HG03025 (cell line): Measurements from ENCODE around the gene TMPRSS2.

Source experiments
- ATAC-seq: cut with Tn5 transposase; IDR thresholded peaks from one replicate; pipeline ENCODE4 v1.9.1; 2021; ENCODE audit warnings: mild to moderate bottlenecking, moderate library complexity; ENCODE audit not compliant: unreplicated experiment, low FRiP score

The TMPRSS2 gene

DNA sequence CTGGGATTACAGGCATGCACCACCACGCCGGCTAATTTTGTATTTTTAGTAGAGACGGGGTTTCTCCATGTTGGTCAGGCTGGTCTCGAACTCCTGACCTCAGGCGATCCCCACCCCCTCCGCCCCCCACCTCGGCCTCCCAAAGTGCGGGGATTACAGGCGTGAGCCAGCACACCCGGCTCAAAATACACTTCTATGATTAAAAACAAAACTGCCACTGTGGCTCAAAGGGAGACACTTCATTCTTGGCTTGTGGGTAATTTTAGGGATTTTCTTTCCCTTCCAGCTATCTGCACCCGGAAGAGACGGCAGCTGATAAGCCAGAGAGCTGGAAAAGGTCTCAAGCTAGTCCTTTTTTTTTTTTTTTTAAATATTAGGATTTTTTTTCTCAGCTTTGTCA, 24.5 kb downstream of the TMPRSS2 start:
- no peak for ATAC-seq

DNA sequence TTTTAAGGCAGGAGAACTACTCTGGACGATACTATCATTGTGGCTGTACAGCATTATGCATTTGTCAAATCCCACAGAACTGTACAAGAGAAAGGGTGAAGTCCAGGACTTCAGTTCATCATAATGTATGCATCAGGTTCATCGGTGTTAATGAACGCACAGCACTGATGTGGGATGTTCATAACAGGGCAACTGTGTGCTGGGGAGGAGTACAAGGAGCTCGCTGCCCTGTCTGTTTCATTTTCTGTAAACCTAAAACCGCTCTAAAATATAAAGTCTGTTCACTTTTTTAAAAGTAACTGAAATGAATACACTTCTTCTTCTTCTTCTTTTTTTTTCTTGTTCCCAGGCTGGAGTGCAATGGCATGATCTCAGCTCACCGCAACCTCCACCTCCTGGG, 25.0 kb downstream of the TMPRSS2 start:
- no peak for ATAC-seq

DNA sequence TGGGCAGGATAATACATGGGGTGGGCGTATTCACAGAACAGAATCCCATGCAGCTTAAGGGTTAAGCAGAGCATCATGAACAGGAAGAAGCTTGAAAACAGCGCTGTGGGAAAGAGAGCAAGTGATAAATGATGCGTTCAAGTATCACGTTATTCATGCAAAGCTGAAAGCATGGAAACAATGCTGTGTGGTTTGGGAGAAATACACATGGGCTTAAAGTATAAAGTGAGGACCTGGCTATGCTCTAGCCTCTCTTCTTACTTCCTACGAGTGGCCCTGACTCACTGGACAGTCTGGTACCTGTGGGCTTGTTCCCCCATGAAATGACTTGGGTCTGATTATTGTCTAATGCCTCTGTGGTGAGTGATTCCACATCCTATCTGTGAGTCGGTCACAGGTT, 25.7 kb downstream of the TMPRSS2 start:
- no peak for ATAC-seq

DNA sequence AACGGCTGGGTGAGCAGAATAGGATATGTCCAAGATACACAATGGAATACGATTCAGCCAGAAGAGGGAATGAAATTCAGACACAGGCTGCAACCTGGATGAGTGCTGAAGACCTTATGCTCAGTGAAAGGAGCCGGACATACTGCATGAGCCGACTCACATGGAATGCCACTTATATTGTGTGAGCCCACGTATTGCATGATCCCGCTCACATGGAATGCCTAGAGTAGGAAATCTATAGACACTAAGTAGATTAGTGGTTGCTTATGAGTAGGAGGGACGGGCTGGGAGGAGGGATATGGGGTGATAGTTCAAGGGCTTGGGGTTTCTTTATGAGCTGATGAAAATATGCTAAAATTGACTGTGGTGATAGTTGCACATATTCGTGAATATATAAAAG, 26.8 kb downstream of the TMPRSS2 start:
- no peak for ATAC-seq

DNA sequence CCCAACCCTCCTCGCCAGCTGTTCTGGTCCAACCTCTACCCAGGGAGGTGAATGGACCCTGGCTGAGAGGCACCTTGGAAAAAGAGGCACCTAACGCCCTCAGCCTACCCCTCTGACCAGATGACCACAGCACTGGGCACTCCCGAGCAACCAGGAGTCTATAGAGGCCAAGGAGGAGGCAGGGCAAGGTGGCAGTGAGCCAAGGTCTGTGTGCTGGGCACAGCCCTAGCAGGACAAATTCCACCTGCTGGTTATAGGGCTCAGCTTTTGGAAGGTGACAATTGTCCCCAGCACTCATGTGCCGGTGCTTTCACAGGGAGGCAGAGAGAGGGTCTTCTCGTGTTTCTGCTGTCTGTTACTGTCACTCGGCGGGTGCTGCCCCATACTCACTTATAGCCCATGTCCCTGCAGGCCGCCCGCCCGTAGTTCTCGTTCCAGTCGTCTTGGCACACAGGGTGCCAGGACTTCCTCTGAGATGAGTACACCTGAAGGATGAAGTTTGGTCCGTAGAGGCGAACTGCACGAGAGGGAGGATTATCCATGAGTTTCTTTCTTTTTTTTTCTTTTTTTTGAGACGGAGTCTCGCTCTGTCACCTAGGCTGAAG, 27.8 kb downstream of the TMPRSS2 start:
- ATAC-seq, result no peak

DNA sequence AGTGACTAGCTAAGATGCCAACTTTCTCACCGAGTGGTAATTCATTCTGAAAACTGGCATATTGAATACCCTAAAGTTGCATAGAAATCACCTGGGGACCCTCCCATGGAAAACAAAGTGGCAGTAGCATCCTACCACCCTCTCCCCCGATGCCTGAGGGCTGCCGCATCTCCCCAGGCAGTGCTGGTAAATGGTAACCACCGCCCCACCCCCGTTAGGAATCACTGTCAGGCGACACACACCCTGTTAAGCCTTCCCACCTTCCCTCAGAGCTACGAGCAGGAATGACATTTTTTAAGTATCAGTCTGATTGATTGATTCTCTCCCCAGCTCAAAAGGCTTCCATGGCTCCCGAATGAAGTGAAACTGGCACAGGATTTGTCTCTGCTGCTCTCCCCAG, 28.3 kb downstream of the TMPRSS2 start:
- no peak for ATAC-seq

DNA sequence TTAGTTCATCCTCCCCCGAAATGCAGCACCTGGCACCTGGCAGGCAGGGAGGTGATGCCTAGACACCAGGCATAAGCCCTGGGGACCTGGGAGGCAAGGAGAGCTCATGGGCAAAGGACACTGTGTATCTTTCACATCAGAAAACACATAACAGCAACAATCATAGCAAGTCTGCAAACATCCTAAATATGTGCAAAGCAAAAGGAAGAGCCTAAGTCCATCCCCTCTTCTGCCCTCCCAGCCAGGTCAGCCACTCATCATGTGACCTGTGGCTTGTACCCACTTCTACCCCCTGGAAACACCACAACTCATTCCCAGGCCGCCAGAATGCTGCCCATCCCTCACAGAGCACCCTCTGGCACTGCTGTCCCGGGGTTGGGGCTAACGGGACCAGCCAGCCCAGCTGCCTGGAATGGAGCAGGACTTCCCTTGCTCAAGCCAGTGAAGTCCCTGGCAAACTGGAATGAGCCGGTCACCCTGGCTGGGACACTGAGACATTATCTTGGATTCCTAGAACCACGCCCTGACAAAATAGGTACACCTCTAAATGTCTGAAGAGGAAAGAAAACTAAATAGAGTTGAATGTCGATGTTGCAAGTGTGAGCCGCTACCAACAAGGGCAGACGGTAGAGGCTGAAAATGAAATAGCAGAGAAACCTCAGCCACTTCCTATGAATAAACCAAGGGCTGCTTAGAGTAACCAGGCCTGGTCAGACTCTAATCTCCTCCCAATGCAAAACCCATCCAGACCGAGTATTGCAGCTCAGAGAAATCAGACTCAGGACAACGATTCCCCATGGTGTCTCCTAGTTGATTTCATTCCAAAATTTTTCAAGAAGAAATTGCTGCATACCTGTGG, 29.4 kb downstream of the TMPRSS2 start:
- ATAC-seq, result no peak

DNA sequence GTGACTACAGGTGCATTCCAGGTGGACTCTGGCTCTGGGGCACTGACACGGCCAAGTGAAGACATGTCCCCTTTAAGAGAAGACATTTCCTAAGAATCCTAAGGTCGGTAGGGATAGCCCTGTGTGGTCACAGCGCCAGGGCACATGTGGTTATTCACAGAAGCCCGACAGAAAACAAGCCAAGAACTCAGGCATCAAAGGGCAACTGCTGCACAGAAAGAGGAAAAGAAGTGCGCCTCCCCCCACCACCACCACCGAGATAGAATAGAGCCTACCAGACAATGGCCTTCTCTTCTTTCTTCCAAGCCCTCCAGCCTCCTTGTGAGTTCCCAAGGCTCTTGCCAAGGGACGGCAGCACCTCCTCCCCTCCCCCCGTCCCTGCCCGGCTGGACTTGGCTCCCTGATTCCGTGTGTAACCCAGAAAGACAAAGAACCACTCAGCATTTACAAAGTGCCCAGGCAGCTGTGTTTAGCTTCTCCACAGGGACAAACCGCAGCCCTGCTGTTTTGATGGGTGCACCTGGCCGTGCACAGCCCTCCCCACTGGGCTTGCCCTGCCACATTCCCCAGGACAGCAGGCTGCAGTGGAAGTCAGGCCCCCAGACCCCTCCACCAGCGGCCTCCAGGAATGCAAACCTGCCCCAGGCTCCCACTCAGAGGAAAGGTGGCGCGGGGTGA, 30.2 kb downstream of the TMPRSS2 start:
- ATAC-seq, result no peak

DNA sequence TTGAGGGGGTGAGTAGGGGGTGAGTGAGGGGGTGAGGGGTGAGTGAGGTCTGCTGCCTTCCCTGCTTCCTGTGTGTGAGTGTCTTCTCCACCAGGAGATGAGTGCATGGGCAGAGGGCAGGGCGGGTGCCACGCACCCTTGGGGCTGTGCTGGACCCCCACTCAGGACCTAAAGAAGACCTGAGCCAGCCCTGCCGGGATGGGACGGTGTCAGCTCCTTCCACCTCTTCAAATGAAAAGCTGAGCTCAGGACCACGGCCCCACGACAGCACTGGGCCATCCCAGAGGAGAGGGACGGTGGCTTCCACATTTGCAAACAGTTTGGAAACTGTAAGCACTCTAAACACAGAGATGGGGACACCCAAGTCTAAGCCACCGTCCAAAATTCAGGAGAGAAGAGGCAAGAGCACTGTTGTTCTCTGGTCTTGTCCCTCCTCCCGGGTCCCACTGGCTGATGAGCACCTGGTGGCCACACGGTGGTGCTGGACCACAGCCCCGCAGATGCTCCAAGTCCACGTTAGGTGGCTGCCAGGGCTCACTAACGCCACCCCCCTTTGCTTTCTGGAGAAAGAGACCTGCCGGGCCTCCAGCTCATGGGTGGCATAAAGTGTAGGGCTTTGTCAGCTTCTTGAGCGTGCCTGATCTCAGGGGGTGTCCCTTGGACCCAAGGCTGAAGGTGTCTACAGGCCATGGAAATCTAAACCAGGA, 32.1 kb downstream of the TMPRSS2 start:
- no peak for ATAC-seq

DNA sequence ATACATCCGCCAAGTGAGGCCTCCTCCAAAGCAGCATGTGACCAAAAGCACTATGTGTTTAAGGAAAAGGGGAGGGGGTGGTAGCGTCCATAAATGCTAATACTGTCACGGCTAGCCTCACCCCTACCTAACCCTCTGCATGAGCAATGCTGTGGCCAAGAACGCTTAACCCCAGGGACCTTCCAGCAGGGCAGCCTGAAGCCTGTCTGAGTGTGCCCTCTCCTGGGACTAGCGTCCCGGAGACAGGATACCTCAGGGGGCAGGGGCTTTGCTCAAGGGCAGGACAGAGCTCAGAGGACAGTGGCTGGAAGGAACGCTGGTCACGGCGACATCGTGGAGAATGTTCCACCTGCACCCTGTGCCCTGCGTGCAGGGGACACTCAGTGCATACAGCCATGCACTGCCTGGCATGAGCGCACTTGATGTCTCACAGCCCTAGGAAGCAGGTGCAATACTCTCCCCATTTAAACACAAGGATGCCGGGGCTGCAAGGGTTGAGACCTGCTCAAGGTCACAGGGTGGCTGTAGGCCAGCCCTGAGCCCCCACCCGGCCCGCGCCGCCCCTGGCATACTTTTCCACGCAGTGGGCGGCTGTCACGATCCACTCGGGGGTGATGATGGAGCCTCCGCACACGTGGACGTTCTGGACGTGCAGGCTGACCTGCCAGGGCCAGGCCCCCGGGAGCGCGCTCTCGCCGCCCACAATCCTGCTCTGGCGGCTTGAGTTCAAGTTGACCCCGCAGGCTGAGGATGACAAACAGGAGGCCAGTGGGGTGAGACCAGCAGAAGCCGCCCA, 35.0 kb downstream of the TMPRSS2 start:
- no peak for ATAC-seq

DNA sequence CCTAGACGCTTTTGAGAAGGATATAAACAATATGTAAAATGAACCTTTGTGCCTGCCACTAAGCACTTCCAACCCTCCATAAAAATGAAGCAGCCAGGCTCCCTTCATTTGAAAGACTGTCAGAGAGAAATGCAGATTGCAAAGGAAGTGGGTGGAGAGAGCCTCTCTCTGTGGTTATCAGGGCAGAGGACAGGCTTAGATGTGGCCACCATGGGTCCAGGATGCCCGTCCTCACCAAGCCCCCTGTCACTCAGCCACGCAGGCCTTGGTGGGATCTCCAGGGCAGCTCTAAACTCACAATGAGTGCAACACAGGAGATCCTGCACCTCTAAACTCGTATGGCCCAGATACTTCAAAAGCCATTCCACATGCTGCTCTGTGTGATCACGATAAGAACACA, 37.9 kb downstream of the TMPRSS2 start:
- no peak for ATAC-seq

DNA sequence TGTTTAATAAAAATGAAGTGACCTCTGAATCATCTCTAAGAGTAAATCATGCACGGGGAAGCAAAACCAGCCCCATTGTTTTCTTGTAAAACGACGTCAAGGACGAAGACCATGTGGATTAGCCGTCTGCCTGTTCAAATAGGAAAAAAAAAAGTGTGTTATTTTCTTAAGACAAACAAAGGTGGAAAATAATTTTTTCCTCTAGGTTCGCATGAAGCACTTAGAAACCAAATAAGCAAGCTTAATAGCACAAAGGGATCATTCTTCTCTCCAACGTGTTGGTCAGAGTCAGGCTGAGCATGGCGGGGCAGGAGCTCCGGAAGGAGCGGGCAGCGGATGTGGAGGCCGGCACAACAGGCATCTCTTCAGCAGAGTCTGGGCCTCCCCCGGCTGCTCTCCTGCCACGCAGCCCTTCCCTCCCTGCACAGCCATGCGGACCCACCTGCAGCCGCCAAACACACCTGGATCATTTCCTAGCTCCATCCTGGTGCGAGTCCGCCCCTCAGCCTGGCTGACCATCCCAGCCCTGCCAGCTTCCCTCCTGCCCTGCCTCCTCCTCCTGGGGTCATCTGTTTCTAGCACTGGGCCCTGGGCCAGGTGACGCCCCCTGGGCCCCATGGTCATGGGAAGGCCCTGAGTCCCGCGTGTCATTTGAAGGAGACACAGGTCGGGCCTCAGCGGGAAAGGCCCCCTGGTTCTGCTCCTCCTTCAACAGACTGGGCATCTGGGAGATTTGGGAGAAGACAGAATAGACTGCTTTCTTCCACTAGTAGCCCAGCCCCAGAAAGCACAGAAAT, 41.7 kb downstream of the TMPRSS2 start:
- ATAC-seq, result no peak

DNA sequence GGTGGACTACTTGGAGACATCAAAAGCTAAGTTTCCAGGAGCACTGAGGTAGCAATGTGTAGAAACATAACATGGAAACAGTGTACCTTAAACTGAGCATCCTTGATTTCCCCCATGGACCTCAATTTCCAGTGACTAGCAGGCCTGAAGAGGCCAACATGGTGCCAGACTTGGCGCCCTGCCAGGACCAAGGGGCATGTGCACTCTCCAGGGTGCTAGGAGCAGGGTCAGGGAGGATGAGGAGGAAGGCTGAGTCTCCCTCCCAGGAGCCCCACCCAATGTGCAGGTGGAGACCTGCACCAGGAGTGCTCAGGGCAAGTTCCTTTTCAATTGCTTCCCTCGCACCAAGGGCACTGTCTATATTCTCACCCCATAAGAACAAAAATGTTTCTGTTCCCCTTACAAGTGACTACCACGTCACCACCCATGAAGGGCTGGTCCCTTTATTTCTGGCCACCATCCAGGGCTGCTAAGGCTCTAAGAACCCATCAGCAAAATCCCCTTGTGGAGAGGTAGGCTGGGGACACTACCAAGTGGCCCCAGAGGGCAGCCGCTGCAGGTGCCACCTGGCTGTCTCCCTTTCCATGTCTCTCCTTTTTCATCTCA, 42.7 kb downstream of the TMPRSS2 start:
- ATAC-seq, result no peak

DNA sequence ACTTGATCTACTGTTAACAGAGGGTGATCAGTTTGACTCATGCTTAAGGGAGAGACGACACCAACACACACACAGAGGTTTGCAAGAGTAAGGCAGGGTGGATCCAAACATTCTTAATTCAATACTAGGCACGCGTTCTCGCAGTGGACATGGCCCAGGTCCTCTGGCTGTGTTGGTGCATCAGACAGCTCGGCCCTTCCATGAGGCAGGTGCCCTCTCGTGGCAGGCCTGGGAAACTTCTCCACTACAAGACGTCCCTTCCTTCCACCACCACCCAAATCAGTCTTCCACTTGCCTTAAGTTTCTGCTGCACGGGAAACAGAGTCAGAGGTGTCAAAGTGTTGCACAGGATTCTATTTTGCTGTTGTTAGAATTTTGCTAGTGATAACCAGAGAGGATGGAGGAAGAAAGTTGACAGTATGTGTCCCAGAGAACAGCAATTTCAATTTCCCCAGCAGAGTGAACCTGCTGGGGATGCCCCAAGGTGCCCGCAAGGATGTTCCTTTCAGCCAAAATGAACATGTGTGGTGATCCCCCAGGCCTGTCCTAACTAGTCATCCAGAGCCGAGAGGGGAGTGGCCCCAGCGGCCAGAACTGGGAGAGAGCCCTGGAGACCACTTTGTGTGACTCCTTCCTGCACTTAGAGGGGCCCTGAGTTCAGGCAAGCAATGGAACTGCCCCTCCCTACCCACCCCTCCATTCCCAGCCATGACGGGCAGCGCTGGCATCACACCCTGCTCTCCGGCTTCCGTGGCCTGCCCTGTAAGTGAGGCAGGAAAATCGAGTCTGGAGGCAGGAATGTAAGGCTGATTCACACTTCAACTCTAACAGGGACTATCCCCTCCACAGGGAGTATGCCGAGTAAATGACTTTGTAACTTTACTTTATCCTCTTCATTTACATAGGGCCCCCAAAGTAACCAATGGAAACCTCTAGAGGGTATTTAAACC, 47.1 kb downstream of the TMPRSS2 start:
- ATAC-seq, result no peak

DNA sequence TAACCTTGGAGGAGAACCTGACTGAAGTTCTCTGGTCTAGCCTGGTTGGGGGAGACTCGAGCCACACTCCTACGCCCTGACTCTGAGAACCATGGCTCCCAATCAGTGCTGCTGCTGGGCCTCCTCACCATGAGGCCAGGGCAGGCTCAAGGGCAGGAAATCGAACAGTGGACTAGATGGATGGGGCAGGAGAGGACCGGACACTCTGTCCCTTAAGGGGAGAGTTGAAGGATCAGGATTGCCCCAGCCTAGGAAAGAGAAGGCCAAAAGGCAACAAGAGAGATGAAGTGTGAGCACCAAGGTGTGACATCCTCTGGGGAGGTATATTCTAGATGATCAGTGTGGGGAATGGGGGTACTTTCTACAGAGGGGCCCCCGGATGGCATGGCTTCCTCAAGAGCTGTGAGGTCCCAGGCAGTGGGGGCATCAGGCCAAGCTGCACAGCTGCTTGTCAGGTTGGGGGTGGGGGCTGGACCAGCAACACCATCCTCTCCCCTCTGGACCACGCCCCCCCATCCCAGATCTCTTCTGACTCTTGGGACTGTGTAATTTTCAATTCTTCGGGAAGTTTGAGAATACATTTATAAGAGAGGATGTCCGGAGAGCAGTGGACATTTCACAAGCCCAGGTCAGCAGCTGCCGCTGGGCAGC, 47.9 kb downstream of the TMPRSS2 start:
- no peak for ATAC-seq

DNA sequence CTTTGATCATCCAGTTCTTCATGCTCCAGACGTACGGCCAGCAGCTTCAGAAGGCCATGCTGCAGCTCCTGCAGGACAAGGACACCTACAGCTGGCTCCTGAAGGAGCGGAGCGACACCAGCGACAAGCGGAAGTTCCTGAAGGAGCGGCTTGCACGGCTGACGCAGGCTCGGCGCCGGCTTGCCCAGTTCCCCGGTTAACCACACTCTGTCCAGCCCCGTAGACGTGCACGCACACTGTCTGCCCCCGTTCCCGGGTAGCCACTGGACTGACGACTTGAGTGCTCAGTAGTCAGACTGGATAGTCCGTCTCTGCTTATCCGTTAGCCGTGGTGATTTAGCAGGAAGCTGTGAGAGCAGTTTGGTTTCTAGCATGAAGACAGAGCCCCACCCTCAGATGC, 49.4 kb downstream of the TMPRSS2 start:
- no peak for ATAC-seq

DNA sequence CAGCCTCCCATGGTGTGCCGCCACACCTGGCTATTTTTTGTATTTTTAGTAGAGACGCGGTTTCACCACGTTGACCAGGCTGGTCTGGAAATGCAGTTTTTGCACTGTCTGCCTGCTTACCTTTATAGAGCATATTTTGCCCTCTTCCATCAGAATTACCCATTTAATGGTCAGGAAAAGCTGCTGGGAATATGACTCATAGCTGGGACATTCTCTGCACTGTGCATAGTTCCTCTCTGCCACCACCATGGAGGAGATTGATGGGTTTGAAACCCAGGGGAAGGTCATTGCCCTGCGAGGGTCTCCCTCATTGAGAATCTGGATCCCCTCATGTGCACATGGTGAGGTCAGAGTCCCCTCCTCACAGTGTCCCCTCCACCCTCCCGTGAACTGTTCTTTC, 49.8 kb downstream of the TMPRSS2 start:
- ATAC-seq, result no peak

DNA sequence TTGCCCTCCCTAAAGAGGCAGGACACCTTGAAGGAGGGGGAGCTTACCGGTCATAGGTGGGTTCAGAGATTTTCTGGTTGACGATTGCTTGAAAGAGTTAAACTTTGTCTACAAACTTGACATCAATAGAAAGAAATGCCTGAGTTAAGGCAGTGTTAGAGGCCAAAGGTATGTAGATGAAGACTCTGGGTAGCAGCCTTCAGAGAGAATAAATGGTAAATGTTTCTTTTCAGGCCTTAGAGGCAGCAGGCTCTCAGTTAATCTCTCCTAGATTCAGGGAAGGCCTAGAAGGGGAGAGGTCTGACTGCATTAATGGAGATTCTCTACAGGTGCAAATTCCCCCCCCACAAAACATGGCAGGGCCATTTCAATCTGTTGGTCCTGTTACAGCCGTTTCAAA, 54.2 kb downstream of the TMPRSS2 start:
- ATAC-seq, result no peak
